GM18951 (cell line): ENCODE measurements around the gene CFAP61.

ENCODE experiments used
- POLR2A ChIP-seq: IDR thresholded peaks from 4 replicates; pipeline ENCODE4 v1.6.1; 2011; ENCODE audit warnings: mild to moderate bottlenecking; ENCODE audit not compliant: insufficient read length, insufficient read depth; ENCODE audit errors: extremely low read depth
- in situ Hi-C: fragments of 300-500 bp; cut with MboI; formaldehyde crosslinking; loops from one replicate; pipeline ENCODE4 v1.12.0; 2022; ENCODE audit warnings: low sequenced_read_pairs, mixed read lengths, inconsistent platforms; ENCODE audit not compliant: unreplicated experiment

Gene CFAP61

GRCh38 chr20:20205141-20205861, 153.0 kb downstream of the CFAP61 start:
- TF ChIP-seq POLR2A: no peak
- in situ Hi-C loops: no loop called here

GRCh38 chr20:20205862-20206236, 153.5 kb downstream of the CFAP61 start:
- TF ChIP-seq POLR2A: no peak
- in situ Hi-C loops: no loop called here

GRCh38 chr20:20206788-20207187, 154.5 kb downstream of the CFAP61 start:
- in situ Hi-C loops: no loop called here
- no peak for TF ChIP-seq POLR2A

GRCh38 chr20:20207291-20207690, 155.0 kb downstream of the CFAP61 start:
- no peak for TF ChIP-seq POLR2A
- in situ Hi-C loops: no loop called here

GRCh38 chr20:20207872-20208271, 155.5 kb downstream of the CFAP61 start:
- no peak for TF ChIP-seq POLR2A

GRCh38 chr20:20209684-20210083, 157.4 kb downstream of the CFAP61 start:
- no peak for TF ChIP-seq POLR2A
- in situ Hi-C loops: no loop called here

More at GRCh38 chr20:20207872-20208271, 155.5 kb downstream of the CFAP61 start:
- in situ Hi-C loops: no loop called here

GRCh38 chr20:20210327-20210726, 158.0 kb downstream of the CFAP61 start:
- in situ Hi-C loops: no loop called here
- TF ChIP-seq POLR2A: no peak

GRCh38 chr20:20210943-20211273, 158.6 kb downstream of the CFAP61 start:
- no peak for TF ChIP-seq POLR2A
- in situ Hi-C loops: no loop called here

- in situ Hi-C loops: no loop called here
- TF ChIP-seq POLR2A: no peak
These were observed 159.1 kb downstream of the CFAP61 start for GRCh38 chr20:20211274-20211987.

GRCh38 chr20:20211988-20212518, 159.7 kb downstream of the CFAP61 start:
- in situ Hi-C loops: no loop called here
- no peak for TF ChIP-seq POLR2A

GRCh38 chr20:20212675-20213096, 160.4 kb downstream of the CFAP61 start:
- no peak for TF ChIP-seq POLR2A
- in situ Hi-C loops: no loop called here

GRCh38 chr20:20213526-20214121, 161.3 kb downstream of the CFAP61 start:
- no peak for TF ChIP-seq POLR2A
- in situ Hi-C loops: no loop called here

- no peak for TF ChIP-seq POLR2A
- in situ Hi-C loops: no loop called here
These were observed 162.5 kb downstream of the CFAP61 start for GRCh38 chr20:20214757-20215275.
